Esophagus squamous epithelium (tissue), 4 donors: ENCODE data around the gene EVI2B.

Experiments
- CTCF ChIP-seq, 6 experiments: fragments of 450-650 bp in 4 of 6; fragments of 200-600 bp in 2 of 6; sonication (generic) in 2 of 6; IDR thresholded peaks; one replicate each; pipeline ENCODE4 v1.5.1; 2016 to 2019; ENCODE audit warnings: antibody characterized with exemption in 6 of 6, mild to moderate bottlenecking in 4 of 6, moderate library complexity in 4 of 6
- POLR2A ChIP-seq, 4 donors: fragments of 450-650 bp; IDR thresholded peaks; one replicate each; pipeline ENCODE4 v1.6.1; 2017; ENCODE audit warnings: antibody characterized with exemption in 4 of 4, mild to moderate bottlenecking in 4 of 4, moderate library complexity in 3 of 4

DNA sequence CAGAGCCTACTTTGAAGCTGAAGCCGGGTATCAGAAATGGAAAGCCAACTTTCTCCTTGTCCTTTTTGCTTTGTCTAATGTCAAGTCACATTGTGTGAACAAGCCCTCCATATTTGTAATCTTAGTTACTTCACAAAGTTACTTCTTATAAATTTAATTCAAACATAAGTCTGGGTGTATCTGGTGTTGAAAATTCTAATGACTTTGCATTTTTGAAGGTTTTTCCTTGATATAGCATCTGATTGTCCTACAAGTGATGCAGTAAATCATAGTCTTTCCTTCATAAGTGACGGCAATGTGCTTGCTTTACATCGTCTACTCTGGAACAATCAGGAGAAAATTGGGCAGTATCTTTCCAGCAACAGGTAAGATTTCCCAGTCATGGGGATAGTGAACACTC lies 53.7 kb downstream of the EVI2B start:
- TF ChIP-seq CTCF (IDR thresholded peaks at IDR 0.05) (no peak), POLR2A (IDR thresholded peaks at IDR 0.05) (no peak)
